Measurements from ENCODE around the gene ARAP2.

The ARAP2 gene

GRCh38 chr4:36091997-36092396 is 152.3 kb downstream of the ARAP2 start:
- no peak for DNase-seq

GRCh38 chr4:36088542-36088941 is 155.8 kb downstream of the ARAP2 start:
- no peak for DNase-seq

- DNase-seq: no peak
Measured at GRCh38 chr4:36086261-36086786, 158.0 kb downstream of the ARAP2 start.

GRCh38 chr4:36082817-36083216 is 161.5 kb downstream of the ARAP2 start:
- no peak for DNase-seq

GRCh38 chr4:36081185-36081584 is 163.1 kb downstream of the ARAP2 start:
- DNase-seq: no peak

GRCh38 chr4:36079666-36080065 is 164.6 kb downstream of the ARAP2 start:
- DNase-seq: no peak

- DNase-seq: no peak
Measured at GRCh38 chr4:36078319-36078718, 166.0 kb downstream of the ARAP2 start.

- no peak for DNase-seq
Measured at GRCh38 chr4:36072529-36072928, 171.8 kb downstream of the ARAP2 start.

GRCh38 chr4:36067116-36067515 is 177.2 kb downstream of the ARAP2 start:
- no peak for DNase-seq

- no peak for DNase-seq
Measured at GRCh38 chr4:36065274-36065871, 178.9 kb downstream of the ARAP2 start.

GRCh38 chr4:36064117-36064516 is 180.2 kb downstream of the ARAP2 start:
- DNase-seq: no peak

- DNase-seq: no peak
Measured at GRCh38 chr4:36056136-36056535, 188.2 kb downstream of the ARAP2 start.

GRCh38 chr4:36054694-36055422 is 189.5 kb downstream of the ARAP2 start:
- no peak for DNase-seq

- no peak for DNase-seq
Measured at GRCh38 chr4:36053930-36054329, 190.4 kb downstream of the ARAP2 start.

GRCh38 chr4:36051634-36052033 is 192.7 kb downstream of the ARAP2 start:
- no peak for DNase-seq

GRCh38 chr4:36046026-36046425 is 198.3 kb downstream of the ARAP2 start:
- no peak for DNase-seq

- DNase-seq: no peak
Measured at GRCh38 chr4:36043901-36044300, 200.4 kb downstream of the ARAP2 start.

GRCh38 chr4:36043241-36043640 is 201.1 kb downstream of the ARAP2 start:
- DNase-seq: no peak

GRCh38 chr4:36042122-36042970 is 202.0 kb downstream of the ARAP2 start:
- no peak for DNase-seq

GRCh38 chr4:36041340-36041739 is 203.0 kb downstream of the ARAP2 start:
- no peak for DNase-seq

- DNase-seq: no peak
Measured at GRCh38 chr4:36039026-36039425, 205.3 kb downstream of the ARAP2 start.

- DNase-seq: no peak
Measured at GRCh38 chr4:36038491-36038890, 205.8 kb downstream of the ARAP2 start.

GRCh38 chr4:36037127-36037526 is 207.2 kb downstream of the ARAP2 start:
- no peak for DNase-seq

- no peak for DNase-seq
Measured at GRCh38 chr4:36029951-36030350, 214.4 kb downstream of the ARAP2 start.
